RWPE1 (cell line): ENCODE data around the gene ADAMTS9.

ENCODE experiments used
- CTCF ChIA-PET: fragments of 350-600 bp; sonication (Branson Sonifier 250); formaldehyde crosslinking; extraction: SDS; loops from one replicate; lab custom pipeline; 2021; lab: Yijun Ruan, JAX
- POLR2A ChIA-PET: fragments of 400-600 bp; formaldehyde crosslinking; extraction: SDS; loops from one replicate; lab custom pipeline; 2020; ENCODE audit warnings: antibody characterized with exemption; ENCODE audit not compliant: low non-redundant PET; lab: Yijun Ruan, JAX
- DNase-seq: peaks from one replicate; pipeline ENCODE4 v3.0.0; 2012; ENCODE audit warnings: low spot score
- H3K27ac ChIP-seq: fragments of 450-650 bp; 2 replicates; pipeline ENCODE4 v1.5.1; 2017
- TF ChIP-seq, protein P1 (sequence below): fragments of 450-650 bp; conservative IDR thresholded peaks from 2 replicates; pipeline ENCODE4 v1.5.1; 2017; ENCODE audit warnings: low read depth, mild to moderate bottlenecking

Gene ADAMTS9

DNA sequence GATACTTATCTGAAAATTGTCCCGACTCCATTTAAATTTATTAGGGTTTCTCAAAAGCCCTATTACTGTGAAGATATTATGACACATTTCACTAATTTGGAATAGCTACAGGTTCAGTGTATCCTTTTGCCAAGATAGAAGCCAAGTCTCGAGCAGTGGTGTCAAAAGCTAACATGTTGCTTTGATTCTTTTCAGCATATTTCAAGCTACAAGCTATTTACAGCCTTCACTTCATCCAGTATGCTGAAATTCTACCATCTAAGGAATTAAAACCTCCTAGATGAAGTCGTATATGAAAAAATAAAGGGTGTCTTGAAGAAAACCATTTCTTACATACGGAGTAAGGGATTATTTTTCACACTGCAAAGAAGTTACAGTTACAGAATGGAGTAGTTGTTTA, 31.2 kb upstream of the ADAMTS9 start:
- POLR2A ChIA-PET, result no interaction called here
- H3K27ac ChIP-seq, result no peak overlapping the region
- CTCF ChIA-PET, result no interaction called here
- DNase-seq, result no peak
- TF ChIP-seq, protein P1, sequence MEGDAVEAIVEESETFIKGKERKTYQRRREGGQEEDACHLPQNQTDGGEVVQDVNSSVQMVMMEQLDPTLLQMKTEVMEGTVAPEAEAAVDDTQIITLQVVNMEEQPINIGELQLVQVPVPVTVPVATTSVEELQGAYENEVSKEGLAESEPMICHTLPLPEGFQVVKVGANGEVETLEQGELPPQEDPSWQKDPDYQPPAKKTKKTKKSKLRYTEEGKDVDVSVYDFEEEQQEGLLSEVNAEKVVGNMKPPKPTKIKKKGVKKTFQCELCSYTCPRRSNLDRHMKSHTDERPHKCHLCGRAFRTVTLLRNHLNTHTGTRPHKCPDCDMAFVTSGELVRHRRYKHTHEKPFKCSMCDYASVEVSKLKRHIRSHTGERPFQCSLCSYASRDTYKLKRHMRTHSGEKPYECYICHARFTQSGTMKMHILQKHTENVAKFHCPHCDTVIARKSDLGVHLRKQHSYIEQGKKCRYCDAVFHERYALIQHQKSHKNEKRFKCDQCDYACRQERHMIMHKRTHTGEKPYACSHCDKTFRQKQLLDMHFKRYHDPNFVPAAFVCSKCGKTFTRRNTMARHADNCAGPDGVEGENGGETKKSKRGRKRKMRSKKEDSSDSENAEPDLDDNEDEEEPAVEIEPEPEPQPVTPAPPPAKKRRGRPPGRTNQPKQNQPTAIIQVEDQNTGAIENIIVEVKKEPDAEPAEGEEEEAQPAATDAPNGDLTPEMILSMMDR, result no peak

DNA sequence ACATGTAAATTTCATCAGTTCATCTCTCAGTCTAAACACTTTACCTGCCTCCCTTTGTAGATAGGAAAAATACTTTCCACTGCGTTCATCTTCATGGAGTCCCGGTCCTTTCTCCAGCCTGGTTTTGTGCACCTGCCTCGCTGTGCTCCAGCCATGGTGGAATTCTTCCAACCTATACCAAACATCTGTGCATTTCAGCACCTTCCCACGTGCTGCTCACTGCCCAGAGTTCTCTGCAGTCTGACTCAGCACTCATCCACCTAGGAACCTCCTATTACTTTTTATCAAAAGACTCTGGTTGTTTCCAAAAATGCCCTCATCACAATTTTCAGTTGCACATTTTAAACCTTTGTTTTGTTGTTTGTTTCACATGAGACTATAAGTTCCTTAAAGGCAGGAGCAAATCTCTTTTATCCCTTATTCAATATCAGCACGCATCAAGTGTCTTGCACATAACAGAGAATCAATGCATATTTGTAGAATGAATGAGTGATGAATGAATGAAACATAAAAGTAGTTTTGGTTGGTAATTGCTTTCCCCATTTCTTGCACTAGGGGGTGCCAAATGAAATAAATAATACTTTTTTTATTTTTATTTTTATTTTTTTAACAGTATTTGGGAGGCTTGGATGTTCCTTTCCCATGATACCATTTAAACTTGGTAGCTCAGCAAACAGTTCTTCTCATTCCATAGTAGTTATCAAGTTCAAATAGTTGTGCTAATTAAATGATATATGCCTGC, 30.2 kb upstream of the ADAMTS9 start:
- TF ChIP-seq, protein P1, result no peak
- ChIA-PET POLR2A (no interaction called here), CTCF (no interaction called here)
- DNase-seq, result no peak
- H3K27ac ChIP-seq, result no peak overlapping the region

DNA sequence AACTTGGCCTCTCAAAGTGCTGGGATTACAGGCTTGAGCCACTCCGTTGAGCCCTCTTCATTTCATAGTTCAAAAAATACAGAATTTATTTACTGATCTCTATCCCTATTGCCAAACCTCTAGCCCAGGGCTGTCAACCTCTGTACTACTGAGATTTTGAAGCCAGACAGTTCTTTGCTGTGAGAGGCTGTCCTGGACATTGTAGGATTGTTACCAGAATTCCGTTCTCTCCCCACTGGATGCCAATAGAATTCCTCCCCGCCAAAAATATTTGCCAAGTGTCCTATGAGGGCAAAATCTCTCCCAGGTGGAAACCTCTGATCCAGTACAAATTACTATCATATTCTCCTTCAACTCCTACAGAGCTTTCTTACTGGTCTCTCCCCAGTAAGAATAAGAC, 29.6 kb upstream of the ADAMTS9 start:
- POLR2A ChIA-PET, result no interaction called here
- no peak overlapping the region for H3K27ac ChIP-seq
- TF ChIP-seq, protein P1, result no peak
- DNase-seq, result no peak
- CTCF ChIA-PET, result no interaction called here

GRCh38 chr3:64716110-64716710, 28.4 kb upstream of the ADAMTS9 start:
- POLR2A ChIA-PET, result no interaction called here

DNA sequence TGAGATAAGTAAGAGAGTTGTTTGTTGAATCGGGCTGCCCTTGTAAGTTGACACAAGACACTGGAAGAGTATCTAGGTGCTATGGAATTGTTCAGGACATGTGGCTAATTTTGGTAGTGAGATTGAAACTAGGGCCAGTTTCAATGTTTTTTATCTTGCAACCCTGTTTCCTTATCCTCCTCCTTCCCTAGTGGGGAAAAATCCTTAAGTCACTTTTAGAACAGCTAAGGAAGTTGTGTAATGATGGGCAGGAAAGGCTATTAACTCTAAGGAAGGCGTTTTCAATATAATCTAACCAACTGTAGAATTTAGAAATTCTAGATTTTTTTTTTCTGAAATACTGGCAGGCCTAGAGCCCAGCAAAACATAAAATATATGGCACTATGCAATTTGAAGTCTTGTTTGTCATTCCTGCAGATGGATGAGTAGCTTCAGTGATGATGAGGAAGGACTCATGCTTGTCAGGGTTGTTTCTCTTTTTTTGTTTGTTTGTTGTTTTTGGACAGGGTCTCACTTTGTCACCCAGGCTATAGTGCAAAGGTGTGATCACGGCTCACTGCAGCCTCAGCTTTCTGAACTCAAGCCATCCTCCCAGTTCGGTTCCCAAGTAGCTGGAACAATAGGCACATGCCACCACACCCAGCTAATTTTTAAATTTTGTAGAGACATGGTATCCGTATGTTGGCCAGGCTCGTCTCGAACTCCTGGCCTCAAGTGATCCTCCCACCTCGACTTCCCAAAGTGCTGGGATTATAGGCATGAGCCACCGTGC, 27.6 kb upstream of the ADAMTS9 start:
- ChIA-PET POLR2A (no interaction called here), CTCF (no interaction called here)
- TF ChIP-seq, protein P1, result no peak
- no peak overlapping the region for H3K27ac ChIP-seq
- no peak for DNase-seq

More at GRCh38 chr3:64716110-64716710, 28.4 kb upstream of the ADAMTS9 start:
- DNase-seq, result no peak
- TF ChIP-seq, protein P1, result no peak
- CTCF ChIA-PET, result no interaction called here
- H3K27ac ChIP-seq, result no peak overlapping the region

DNA sequence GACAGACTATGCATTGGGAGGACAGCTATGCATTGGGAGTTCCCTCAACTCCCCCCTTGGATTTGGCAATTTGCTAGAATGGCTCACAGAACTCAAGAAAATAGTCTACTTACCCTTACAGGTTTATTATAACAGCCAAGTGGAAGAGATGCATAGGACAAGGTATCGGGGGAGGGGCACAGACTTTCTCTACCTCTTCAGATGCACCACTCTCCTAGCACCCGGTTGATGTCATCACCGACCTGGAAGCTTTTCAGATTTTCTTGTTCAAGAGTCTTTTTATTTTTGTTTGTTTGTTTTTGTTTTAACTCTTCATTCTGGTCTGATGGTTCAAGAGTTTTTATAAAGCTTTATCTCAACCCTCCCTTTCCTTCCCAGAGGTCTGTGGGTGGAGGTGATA, 20.7 kb upstream of the ADAMTS9 start:
- DNase-seq, result no peak
- TF ChIP-seq, protein P1, result no peak
- POLR2A ChIA-PET, result no interaction called here
- CTCF ChIA-PET, result no interaction called here
- H3K27ac ChIP-seq, result no peak overlapping the region
